Renal cortex interstitium (tissue), 11 donors: ENCODE results near the gene PRRG1. TPM values are rescaled to one million over a fixed set of nuclear protein-coding genes. Genes with fewer than 3 reads are reported as not detected.
"Not testable (repeated sequence)": the region's sequence is repeated elsewhere in the genome, so short reads cannot be mapped to it uniquely, and the experiment has no call there.

Source experiments
- DNase-seq, 11 donors: peaks; one replicate each; pipeline ENCODE4 v3.0.0-alpha.2; 2013; ENCODE audit warnings: low read depth in 9 of 11, low spot score in 4 of 11; ENCODE audit errors: extremely low read depth in 1 of 11
- polyA plus RNA-seq, 3 donors: library from polyadenylated mRNA; unstranded; fragments of 120-200 nt; gene quantifications; one replicate each; pipeline ENCODE4 v1.2.1, GENCODE V29; 2013; ENCODE audit not compliant: insufficient read length in 3 of 3

PRRG1 gene
- polyA plus RNA-seq, 3 donors: 17.0 to 26.6 (median 22.4) TPM

- DNase-seq: not testable (repeated sequence)
Observed at GRCh38 chrX:37499649-37500048, 150.5 kb downstream of the PRRG1 start.

- no peak for DNase-seq
Observed at GRCh38 chrX:37504991-37505390, 155.8 kb downstream of the PRRG1 start.

Other genes with a start within 250 kb of the PRRG1 start
- under 1 TPM; 0.10 to 0.30 (median 0.29) TPM for gene LANCL3, start 222.3 kb downstream of the PRRG1 start, polyA plus RNA-seq